NOMO-1 (cell line): Measurements from ENCODE around the gene ZIC5.

ENCODE experiments used
- DNase-seq, 2 experiments: peaks; one replicate each; lab custom pipeline; 2025; ENCODE audit not compliant: unreplicated experiment in 2 of 2; lab: John Stamatoyannopoulos, UW

The ZIC5 gene

GRCh38 chr13:99976575-99976974, 5.0 kb upstream of the ZIC5 start:
- DNase-seq = no peak

GRCh38 chr13:99975626-99976025, 4.1 kb upstream of the ZIC5 start:
- DNase-seq = no peak

DNA sequence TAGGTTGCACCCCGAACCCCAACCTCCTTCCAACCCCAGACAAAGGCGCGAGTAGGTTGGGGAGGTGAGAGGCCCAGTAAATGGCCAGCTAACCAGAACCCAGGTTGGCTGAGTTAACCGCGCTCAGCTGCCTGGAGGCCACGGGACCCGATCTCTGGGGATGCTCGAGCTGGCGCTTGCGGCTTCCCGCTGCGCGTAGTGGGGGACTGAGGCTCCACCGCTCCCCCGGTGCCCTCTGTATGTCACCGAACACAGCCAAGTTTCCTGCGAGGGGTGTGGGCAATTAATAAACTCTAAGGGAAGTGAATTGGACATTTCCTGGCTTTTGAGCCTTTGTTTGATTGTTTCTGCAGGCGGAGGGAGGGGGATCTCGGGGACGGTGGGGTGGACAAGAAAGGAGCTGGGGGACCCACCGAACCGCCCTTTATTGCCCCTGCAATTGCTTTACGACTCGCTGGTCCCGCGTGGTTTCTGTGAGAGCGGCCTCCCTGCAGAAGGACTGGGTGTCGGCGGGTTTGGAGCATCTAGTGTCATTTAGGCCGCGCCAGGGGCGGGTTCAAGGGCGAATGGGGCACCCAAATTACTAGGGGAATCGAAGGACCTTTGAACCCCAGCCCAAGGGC, 3.5 kb upstream of the ZIC5 start:
- DNase-seq = no peak

GRCh38 chr13:99974296-99974938, 2.9 kb upstream of the ZIC5 start:
- DNase-seq = no peak

- DNase-seq = no peak
Measured at GRCh38 chr13:99973808-99974185, 2.2 kb upstream of the ZIC5 start.

- DNase-seq = no peak
Measured at GRCh38 chr13:99973163-99973807, 1.7 kb upstream of the ZIC5 start.

DNA sequence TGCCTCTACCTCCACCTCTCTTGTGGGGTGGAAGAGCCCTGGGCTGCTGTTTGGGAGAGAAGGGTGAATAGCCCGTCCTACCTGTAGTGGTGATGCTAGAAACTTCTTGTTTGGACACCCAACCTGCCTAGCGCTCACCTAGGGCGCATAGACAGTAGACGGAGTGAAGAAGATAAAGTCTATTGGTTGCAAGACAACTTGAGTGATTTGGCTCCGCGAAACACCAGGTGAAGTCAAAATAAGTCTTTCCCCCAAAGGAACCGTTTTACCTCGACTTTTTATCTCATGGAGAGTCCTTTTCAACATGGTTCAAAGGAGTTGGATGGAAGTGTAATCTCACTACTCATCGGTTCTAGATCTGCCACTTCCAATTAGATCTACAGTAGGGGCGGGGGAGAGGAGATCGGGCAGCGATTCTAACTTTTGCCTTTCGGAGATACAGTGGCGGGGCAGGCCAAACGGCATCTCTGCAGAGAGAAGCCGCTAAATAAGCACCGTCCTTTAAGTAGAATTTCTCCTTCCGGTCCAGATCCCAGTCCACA, 694 bp upstream of the ZIC5 start:
- DNase-seq = no peak

- no peak for DNase-seq
Measured at GRCh38 chr13:99970651-99971575, 654 bp downstream of the ZIC5 start.

- no peak for DNase-seq
Measured at GRCh38 chr13:99969919-99970650, 1.5 kb downstream of the ZIC5 start.

DNA sequence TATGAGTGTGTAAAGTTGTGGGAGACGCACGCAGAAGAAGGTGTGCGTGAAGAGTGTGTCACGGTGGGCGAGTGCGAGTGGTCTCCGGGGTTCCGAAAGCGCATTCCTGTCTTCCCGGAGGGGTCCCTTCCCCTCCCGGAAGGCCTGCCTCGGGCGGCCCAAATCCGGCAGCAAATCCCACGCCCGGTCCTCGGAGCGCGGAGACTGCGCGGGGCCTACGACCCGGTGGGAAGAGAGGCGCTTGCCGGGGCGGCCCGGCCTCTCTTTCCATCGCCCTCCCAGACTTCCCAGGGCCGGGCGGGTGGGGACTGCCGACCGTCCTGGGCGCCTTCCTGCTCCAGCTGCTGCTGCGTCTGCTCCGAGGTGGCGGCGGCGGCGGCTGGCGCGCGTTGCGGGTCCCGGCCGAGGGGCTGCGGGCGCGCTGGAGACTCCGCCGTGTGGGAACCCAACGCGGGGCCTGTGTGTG, 2.1 kb downstream of the ZIC5 start:
- DNase-seq = no peak

GRCh38 chr13:99968521-99969452, 2.8 kb downstream of the ZIC5 start:
- DNase-seq = no peak

GRCh38 chr13:99967869-99968520, 3.6 kb downstream of the ZIC5 start:
- DNase-seq = no peak

GRCh38 chr13:99967498-99967868, 4.1 kb downstream of the ZIC5 start:
- DNase-seq = no peak

GRCh38 chr13:99966064-99966805, 5.3 kb downstream of the ZIC5 start:
- DNase-seq = no peak

- DNase-seq = no peak
Measured at GRCh38 chr13:99965329-99966000, 6.1 kb downstream of the ZIC5 start.

DNA sequence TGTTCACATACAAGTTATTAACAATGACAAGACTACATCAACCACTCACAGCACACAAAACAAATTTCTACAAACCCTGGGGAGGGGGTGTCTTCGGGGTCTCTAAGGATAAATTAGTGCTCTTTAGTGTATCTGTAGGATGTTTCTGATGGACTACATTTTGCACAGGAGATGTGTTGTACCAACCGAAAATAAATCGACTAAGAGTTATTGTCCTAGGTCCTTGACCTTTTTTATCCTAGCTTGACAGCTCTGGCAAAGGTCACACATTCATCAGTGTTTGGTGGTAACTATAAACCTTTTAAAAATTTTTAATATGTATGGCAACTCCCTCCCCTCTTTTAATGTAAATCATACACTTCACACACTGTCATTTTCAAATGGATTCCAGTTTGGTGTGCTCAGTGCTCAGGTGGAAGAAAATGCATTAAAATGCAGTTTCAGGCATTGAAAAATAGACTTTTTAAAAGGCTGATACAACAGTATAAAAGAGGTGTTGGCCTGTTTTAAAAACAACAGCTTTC, 7.7 kb downstream of the ZIC5 start:
- DNase-seq = no peak

- no peak for DNase-seq
Measured at GRCh38 chr13:99962242-99962641, 9.3 kb downstream of the ZIC5 start.
